ENCODE results near the gene MRGPRF.

DNA sequence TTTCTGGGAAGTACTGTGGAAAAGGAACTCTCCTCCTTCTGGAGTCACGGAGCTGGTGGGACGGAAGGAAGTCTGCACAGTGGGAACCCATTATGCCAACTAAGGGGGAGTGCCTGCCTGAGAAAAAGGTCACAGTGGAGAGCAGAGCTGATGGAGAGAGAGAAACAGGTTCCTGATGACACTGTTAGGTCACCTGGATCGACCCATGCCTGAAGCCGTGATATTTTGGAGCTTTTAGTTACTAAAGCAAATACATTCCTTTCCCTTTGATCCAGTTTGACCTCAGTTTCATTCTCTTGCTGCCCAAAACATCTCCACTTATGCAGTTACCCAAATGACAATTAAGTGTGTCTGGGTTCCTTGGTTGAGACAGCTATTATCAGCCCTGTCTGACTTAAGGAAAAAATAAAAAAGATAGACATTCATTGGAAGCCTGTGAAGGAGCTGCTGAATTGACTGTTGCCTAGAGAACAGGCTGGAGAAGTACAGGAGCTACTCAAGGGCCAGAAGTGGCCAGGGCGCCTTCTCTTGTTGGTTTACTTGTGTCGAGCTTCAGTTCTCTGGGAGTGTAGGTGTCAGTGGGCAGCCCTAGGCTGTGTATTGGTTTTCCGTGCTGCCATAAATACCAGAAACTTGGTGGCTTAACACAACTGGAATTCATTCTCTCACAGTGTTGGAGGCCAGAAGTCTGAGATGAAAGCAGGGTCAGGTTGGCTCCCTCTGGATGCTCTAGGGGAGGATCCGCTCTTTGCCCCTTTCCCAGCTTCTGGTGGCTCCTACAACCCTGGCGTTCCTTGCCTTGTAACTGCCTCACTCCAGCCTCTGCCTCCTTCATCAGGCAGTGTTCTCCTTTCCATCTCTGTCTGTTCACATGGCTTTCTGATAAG lies 45.9 kb downstream of the MRGPRF start:
- TF ChIP-seq, protein P1, sequence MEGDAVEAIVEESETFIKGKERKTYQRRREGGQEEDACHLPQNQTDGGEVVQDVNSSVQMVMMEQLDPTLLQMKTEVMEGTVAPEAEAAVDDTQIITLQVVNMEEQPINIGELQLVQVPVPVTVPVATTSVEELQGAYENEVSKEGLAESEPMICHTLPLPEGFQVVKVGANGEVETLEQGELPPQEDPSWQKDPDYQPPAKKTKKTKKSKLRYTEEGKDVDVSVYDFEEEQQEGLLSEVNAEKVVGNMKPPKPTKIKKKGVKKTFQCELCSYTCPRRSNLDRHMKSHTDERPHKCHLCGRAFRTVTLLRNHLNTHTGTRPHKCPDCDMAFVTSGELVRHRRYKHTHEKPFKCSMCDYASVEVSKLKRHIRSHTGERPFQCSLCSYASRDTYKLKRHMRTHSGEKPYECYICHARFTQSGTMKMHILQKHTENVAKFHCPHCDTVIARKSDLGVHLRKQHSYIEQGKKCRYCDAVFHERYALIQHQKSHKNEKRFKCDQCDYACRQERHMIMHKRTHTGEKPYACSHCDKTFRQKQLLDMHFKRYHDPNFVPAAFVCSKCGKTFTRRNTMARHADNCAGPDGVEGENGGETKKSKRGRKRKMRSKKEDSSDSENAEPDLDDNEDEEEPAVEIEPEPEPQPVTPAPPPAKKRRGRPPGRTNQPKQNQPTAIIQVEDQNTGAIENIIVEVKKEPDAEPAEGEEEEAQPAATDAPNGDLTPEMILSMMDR (conservative IDR thresholded peaks at IDR 0.05; ENCODE audit: low read length) = no peak
- TF ChIP-seq EZH2phosphoT487 (IDR thresholded peaks at IDR 0.05; ENCODE audit: borderline replicate concordance, low read depth, low read length) = no peak
